ENCODE measurements around the gene IP6K1.

IP6K1 gene

GRCh38 chr3:49705390-49705960 is 80.9 kb downstream of the IP6K1 start:
- H3K9me3 ChIP-seq (ENCODE audit: insufficient read depth, low read length, severe bottlenecking), result no peaks in the 10 kb centered on the region
- no peak overlapping the region for H3K9ac ChIP-seq (ENCODE audit: low read depth, low read length)
- DNase-seq, result no peak
- no peaks in the 10 kb centered on the region for H3K79me2 ChIP-seq (ENCODE audit: insufficient read depth, low read length)
- H3K27me3 ChIP-seq (ENCODE audit: insufficient read depth, low read length, poor library complexity), result no peaks in the 10 kb centered on the region
- no peak overlapping the region for H3K27ac ChIP-seq (ENCODE audit: low read length)
- no peak overlapping the region for H3K4me3 ChIP-seq (ENCODE audit: low read depth in 1 of 2, low read length in 2 of 2)
- H4K20me1 ChIP-seq (ENCODE audit: insufficient read depth, low read length), result peaks cover 4% of the 10 kb centered on the region; the same call in 1 of the 2 replicates
- no peaks in the 10 kb centered on the region for H3K4me1 ChIP-seq (ENCODE audit: insufficient read depth, low read length)
- no peak overlapping the region for H2AFZ ChIP-seq (ENCODE audit: low read depth, low read length)
- no peak overlapping the region for H3K4me2 ChIP-seq (ENCODE audit: insufficient read depth, low read length)
- TF ChIP-seq CTCF (IDR thresholded peaks at IDR 0.05; ENCODE audit: borderline replicate concordance, extremely low read depth, low read length, poor library complexity, severe bottlenecking) (no peak), EZH2 (IDR thresholded peaks at IDR 0.05; ENCODE audit: borderline replicate concordance, low read depth, low read length, severe bottlenecking) (no peak)
- no peak for ATAC-seq (ENCODE audit: insufficient read depth, low read depth)
- H3K36me3 ChIP-seq (ENCODE audit: insufficient read depth, low read length), result peaks cover 55% of the 10 kb centered on the region

- DNase-seq, result no peak
Observed at GRCh38 chr3:49704629-49705028, 81.7 kb downstream of the IP6K1 start.

GRCh38 chr3:49703956-49704355 is 82.4 kb downstream of the IP6K1 start:
- ATAC-seq (ENCODE audit: insufficient read depth, low read depth), result no peak
- Histone ChIP-seq H3K4me2 (ENCODE audit: insufficient read depth, low read length) (no peak overlapping the region), H3K9ac (ENCODE audit: low read depth, low read length) (no peak overlapping the region), H3K36me3 (ENCODE audit: insufficient read depth, low read length) (peaks cover 69% of the 10 kb centered on the region), H3K4me1 (ENCODE audit: insufficient read depth, low read length) (no peaks in the 10 kb centered on the region), H3K4me3 (ENCODE audit: low read depth in 1 of 2, low read length in 2 of 2) (no peak overlapping the region), H3K79me2 (ENCODE audit: insufficient read depth, low read length) (no peaks in the 10 kb centered on the region), H3K27ac (ENCODE audit: low read length) (no peak overlapping the region), H2AFZ (ENCODE audit: low read depth, low read length) (no peak overlapping the region), H4K20me1 (ENCODE audit: insufficient read depth, low read length) (peaks cover 4% of the 10 kb centered on the region; the same call in 1 of the 2 replicates), H3K9me3 (ENCODE audit: insufficient read depth, low read length, severe bottlenecking) (no peaks in the 10 kb centered on the region), H3K27me3 (ENCODE audit: insufficient read depth, low read length, poor library complexity) (no peaks in the 10 kb centered on the region)
- DNase-seq, result no peak
- TF ChIP-seq EZH2 (IDR thresholded peaks at IDR 0.05; ENCODE audit: borderline replicate concordance, low read depth, low read length, severe bottlenecking) (no peak), CTCF (IDR thresholded peaks at IDR 0.05; ENCODE audit: borderline replicate concordance, extremely low read depth, low read length, poor library complexity, severe bottlenecking) (no peak)

More at GRCh38 chr3:49704629-49705028, 81.7 kb downstream of the IP6K1 start:
- Histone ChIP-seq H3K9ac (ENCODE audit: low read depth, low read length) (no peak overlapping the region), H4K20me1 (ENCODE audit: insufficient read depth, low read length) (peaks cover 4% of the 10 kb centered on the region; the same call in 1 of the 2 replicates), H3K36me3 (ENCODE audit: insufficient read depth, low read length) (peaks cover 63% of the 10 kb centered on the region), H3K27me3 (ENCODE audit: insufficient read depth, low read length, poor library complexity) (no peaks in the 10 kb centered on the region), H3K9me3 (ENCODE audit: insufficient read depth, low read length, severe bottlenecking) (no peaks in the 10 kb centered on the region), H3K27ac (ENCODE audit: low read length) (no peak overlapping the region), H3K4me1 (ENCODE audit: insufficient read depth, low read length) (no peaks in the 10 kb centered on the region), H3K4me3 (ENCODE audit: low read depth in 1 of 2, low read length in 2 of 2) (no peak overlapping the region), H2AFZ (ENCODE audit: low read depth, low read length) (no peak overlapping the region), H3K4me2 (ENCODE audit: insufficient read depth, low read length) (no peak overlapping the region), H3K79me2 (ENCODE audit: insufficient read depth, low read length) (no peaks in the 10 kb centered on the region)
- TF ChIP-seq EZH2 (IDR thresholded peaks at IDR 0.05; ENCODE audit: borderline replicate concordance, low read depth, low read length, severe bottlenecking) (no peak), CTCF (IDR thresholded peaks at IDR 0.05; ENCODE audit: borderline replicate concordance, extremely low read depth, low read length, poor library complexity, severe bottlenecking) (no peak)
- no peak for ATAC-seq (ENCODE audit: insufficient read depth, low read depth)
